Stimulated activated CD4-positive, alpha-beta T cell treated with anti-CD3 and anti-CD28 coated beads, Interleukin-2, amount 100 ng/mL, for 48 hours (primary cell): Measurements from ENCODE around the gene TREX2.

Experiments used
- DNase-seq, 2 donors: peaks; one replicate each; pipeline ENCODE4 v3.0.0-alpha.2; 2020

The TREX2 gene

GRCh38 chrX:153433161-153433680 is 12.6 kb downstream of the TREX2 start:
- DNase-seq, result no peak

- DNase-seq, result no peak
Measured at GRCh38 chrX:153430796-153431195, 15.1 kb downstream of the TREX2 start.

DNA sequence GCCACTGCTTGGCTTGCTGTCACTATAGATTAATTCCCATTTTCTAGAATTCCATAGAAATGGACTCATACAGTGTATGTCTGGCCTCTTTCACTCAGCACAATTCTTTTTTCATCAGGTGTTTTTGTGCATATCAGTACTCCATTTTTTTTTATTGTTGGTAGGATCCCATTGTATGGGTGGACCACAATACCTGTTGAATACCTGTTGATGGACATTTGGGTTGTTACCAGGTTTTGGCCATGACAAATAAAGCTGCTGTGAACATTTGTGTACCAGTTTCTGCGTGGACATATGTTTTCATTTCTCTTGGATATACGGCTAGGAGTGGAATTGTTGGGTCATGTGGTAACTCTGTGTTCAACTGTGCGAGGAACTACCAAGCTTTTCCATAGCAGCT is 19.7 kb downstream of the TREX2 start:
- no peak for DNase-seq

DNA sequence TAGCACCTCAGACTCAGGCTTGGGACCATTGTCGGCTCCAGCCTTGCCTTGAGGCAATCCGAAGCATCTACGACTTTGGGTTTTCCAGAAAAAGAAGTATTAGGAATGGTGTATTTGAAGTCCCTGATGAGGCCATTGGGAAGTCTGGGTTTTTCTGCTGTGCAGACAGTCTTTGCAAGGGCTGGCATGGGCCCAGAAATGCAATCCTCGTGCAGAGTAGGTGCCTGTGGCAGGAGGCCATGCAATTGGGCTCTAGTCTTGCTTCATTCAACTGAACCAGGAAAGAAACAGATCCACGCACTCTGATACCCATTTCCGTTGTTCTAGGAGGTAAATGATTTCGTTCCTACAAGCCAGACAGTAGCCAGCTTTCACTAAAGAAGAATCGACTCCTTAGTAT is 22.2 kb downstream of the TREX2 start:
- no peak for DNase-seq

GRCh38 chrX:153421856-153422255 is 24.0 kb downstream of the TREX2 start:
- DNase-seq, result no peak

DNA sequence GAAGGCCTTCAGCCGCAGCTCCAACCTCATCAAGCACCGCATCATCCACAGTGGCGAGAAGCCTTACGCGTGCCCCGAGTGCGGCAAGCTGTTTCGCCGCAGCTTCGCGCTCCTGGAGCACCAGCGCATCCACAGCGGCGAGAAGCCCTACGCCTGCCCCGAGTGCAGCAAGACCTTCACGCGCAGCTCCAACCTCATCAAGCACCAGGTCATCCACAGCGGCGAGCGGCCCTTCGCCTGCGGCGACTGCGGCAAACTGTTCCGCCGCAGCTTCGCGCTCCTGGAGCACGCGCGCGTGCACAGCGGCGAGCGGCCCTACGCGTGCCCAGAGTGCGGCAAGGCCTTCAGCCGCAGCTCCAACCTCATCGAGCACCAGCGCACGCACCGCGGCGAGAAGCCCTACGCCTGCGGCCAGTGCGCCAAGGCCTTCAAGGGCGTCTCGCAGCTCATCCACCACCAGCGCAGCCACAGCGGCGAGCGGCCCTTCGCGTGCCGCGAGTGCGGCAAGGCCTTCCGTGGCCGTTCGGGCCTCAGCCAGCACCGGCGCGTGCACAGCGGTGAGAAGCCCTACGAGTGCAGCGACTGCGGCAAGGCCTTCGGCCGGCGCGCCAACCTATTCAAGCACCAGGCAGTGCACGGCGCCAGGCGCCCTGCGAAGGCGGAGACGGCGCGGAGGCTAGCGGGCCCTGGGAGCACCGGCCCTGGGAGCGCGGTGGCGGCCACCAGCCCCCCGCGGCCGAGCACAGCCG is 24.8 kb downstream of the TREX2 start:
- no peak for DNase-seq

GRCh38 chrX:153417637-153418036 is 28.2 kb downstream of the TREX2 start:
- no peak for DNase-seq

DNA sequence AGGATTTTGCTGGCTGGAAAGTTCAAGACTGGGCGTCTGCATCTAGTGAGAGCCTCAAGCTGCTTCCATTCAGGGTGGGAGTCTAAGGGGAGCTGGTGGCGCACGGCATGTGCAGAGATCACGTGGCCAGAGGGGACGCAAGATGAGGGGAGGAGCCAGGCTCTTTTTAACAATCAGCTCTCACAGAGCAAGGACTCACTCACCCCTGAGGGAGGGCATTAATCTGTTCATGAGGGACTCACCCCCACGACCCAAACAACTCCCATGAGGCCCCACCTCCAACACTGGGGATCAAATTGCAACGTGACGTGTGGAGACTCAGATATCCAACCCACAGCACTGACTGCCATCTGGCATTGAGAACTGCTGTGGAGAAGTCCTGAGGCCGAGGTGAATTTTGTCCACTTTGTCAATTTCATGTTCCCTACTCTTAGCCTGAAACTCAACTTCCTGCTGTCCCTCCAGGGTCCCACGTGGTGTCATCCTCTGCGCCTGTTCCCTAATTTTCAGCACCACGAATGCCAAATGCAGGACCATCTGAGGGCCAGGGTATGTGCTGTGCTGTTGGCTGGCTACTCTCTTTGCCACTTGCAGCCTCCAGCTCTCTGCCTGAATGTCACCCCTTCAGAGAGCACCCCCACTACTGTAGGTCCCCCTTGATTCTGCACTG is 28.9 kb downstream of the TREX2 start:
- no peak for DNase-seq

DNA sequence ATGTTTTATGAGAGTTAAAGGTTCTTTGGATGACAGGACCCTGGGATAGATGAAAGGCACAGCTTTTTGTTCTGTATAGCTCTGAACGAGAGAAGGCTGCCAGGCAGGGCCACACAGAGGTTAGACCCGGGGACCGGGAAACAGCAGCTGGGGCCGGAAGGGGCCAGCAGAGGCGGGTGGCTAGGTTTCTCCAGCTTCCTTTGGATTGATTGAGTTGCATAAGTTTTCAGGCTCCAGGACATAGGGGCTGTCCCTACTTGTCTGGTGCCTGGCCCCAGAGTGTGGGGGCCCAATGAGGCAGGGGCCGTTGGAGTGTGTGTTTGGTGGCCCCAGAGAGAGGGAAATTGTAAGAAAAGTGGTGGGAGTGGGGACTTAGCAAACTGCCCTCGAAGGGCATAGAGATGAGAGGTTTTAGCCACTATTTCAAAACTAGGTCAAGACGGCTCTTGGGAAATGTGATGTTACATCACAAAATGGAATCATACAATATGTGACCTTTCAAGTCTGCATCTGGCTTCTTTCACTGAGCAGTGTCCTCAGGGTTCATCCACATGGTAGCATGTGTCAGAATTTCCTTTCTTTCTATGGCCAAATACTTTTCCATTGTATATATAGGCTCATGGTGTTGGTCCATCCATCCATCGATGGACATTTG is 30.9 kb downstream of the TREX2 start:
- no peak for DNase-seq

GRCh38 chrX:153413731-153414130 is 32.1 kb downstream of the TREX2 start:
- DNase-seq, result no peak

GRCh38 chrX:153412746-153413720 is 32.8 kb downstream of the TREX2 start:
- no peak for DNase-seq

DNA sequence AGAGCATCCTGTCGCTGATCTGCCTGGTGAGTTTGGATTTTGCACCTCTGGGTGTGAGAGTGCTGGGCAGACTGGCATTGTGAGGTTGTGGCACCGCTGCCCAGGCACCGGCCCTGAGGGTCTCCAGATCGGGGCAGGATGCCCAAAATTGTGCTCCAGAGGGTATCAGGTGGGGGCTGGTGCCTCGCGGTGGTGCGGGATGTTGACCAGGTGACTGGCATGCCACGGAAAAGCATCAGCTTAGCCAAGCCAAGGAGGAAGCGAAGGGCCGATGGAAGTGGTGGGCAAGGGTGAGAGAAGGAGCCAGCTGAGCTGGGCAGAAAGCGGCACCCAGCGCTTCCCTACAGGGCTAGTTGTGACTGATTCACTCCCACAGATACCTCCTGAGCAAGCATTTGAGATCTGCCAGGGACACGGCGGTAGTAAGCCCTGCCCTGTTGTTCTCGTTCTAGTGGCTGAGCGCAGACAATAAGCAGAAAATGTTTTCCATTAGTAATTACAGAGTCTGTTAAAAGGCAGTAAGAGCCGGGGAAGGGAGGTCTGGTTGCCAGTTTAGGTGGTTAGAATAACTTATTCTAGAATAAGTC is 33.8 kb downstream of the TREX2 start:
- DNase-seq, result no peak

- peak; percentile 21 to 34 for DNase-seq
Measured at GRCh38 chrX:153411255-153411987, 34.4 kb downstream of the TREX2 start, which contains the start of gene ZFP92. ZFP92 (plus strand) TSS chrX:153411472; CDS start chrX:153418323, 6,851 bp downstream.

DNA sequence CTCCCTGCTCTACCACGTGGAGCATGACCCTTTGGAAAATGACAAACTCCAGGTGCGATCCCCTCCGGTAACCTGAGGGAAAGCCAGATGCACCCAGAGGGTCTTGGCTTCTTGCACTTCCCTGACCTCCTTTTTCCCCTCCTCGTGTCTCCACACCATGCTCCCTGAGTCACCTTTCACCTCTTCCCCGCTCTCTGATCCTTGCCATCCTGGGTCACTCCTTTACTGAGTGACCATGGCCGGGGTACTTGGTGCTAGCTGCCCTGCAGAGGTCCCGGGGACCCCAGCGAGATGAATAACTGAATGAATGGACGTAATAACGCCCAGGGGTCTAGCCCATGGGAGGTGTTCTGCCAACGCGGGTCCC is 35.0 kb downstream of the TREX2 start:
- DNase-seq, result no peak

DNA sequence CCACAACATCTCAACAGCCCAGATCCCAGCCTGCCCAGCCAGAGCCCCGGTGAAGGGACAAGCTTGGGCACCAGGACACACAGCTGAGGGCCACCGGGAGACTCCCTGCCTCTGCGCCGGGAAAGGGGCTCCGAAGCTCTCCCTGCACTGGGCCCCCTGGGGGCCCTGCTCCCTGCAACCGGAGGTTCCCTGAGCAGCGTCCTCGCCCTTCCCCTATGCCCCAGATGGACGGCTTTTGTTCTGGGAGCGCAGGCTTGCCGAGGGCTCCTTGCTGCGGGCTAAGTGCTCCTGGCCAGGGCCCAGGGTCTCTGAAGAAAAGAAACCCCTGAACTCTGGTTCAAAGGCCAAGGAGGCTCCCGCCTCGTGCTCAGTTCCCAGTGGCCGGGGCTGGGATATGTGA is 35.5 kb downstream of the TREX2 start:
- no peak for DNase-seq

DNA sequence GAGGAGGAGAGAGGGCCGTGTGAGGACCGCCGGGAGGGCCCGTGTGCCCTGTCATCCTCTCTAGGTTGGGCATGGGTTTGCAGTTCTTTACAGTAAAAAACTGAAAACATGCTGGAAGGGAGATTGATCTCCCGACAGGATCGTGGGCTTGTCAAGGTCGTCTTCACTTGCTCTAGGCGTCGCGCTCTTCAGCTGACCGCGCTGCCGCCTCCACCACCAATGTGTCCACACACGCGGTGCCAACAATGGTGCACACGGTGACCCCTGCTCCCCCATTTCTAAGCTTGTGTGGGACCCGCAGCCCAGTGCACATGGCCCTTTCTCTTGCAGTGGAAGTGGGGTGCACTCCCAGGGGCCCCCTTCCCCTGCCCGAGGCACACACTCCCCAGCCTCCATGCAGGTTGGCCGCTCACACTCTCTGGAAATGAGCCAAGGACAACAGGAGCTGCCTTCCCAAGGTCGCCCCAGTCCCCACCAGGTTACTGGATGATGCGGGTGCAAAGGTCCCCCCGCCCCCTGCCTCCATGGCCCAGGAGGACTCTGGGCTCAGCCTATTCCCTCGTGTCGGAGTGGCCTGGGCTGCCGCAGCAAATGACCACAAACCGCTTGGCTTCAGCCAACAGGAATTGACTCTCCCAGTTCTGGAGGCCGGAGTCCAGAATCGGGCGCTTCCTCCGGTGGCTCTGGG is 36.3 kb downstream of the TREX2 start:
- DNase-seq, result no peak

- no peak for DNase-seq
Measured at GRCh38 chrX:153408871-153409351, 36.9 kb downstream of the TREX2 start.

- DNase-seq, result no peak
Measured at GRCh38 chrX:153408221-153408721, 37.6 kb downstream of the TREX2 start.

- DNase-seq, result no peak
Measured at GRCh38 chrX:153407736-153408135, 38.1 kb downstream of the TREX2 start.

DNA sequence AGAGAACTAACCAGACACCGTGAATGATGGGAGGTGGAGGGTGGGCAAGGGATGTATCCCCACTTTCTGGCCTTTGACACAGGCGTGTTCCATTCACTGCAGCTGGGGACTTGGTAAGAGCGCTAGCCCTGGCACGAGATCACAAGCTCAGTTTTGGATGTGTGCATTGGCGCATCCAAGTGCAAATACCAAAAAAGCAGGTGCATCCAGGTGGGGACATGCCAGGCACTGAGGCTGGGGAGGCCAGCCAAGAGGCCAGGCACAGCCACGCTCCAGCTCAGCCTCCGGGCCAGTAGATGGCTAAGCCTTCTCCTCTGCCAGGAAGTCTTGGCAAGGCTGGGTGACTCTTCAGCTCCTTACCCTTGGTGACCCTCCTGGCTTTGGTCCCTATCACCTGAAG is 39.0 kb downstream of the TREX2 start:
- no peak for DNase-seq
